ENCODE data around the gene ADAM19.

Gene ADAM19

DNA sequence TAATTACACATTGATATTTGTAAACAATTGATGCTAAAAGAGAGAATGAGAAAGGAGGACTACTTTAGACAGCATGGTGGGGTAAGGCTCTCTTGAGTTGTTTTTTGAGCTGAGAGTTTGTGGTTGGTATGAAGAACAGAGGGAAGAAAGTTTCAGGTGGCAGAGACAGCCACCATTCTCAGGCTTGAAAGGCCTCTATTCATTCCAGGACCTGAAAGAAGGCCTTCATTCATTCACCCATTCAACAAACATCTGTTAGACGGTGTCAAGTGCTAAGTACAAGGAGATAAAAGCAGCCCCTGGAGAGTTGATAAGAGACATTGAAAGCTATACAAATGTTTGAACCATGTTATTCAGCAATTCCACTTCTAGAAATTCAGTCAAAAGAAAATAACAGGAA is 21.7 kb upstream of the ADAM19 start:
- no peak overlapping the region for H3K4me3 ChIP-seq (ENCODE audit: low read depth, low read length)
- DNase-seq (ENCODE audit: low read depth), result no peak

- no peak for DNase-seq (ENCODE audit: low read depth)
- H3K4me3 ChIP-seq (ENCODE audit: low read depth, low read length), result no peak overlapping the region
Measured at GRCh38 chr5:157596487-157596886, 20.9 kb upstream of the ADAM19 start.

- DNase-seq (ENCODE audit: low read depth), result no peak
- no peak overlapping the region for H3K4me3 ChIP-seq (ENCODE audit: low read depth, low read length)
Measured at GRCh38 chr5:157594675-157595459, 19.3 kb upstream of the ADAM19 start.

- DNase-seq (ENCODE audit: low read depth), result peak; percentile 18
- H3K4me3 ChIP-seq (ENCODE audit: low read depth, low read length), result no peak overlapping the region
Measured at GRCh38 chr5:157594257-157594656, 18.7 kb upstream of the ADAM19 start.

DNA sequence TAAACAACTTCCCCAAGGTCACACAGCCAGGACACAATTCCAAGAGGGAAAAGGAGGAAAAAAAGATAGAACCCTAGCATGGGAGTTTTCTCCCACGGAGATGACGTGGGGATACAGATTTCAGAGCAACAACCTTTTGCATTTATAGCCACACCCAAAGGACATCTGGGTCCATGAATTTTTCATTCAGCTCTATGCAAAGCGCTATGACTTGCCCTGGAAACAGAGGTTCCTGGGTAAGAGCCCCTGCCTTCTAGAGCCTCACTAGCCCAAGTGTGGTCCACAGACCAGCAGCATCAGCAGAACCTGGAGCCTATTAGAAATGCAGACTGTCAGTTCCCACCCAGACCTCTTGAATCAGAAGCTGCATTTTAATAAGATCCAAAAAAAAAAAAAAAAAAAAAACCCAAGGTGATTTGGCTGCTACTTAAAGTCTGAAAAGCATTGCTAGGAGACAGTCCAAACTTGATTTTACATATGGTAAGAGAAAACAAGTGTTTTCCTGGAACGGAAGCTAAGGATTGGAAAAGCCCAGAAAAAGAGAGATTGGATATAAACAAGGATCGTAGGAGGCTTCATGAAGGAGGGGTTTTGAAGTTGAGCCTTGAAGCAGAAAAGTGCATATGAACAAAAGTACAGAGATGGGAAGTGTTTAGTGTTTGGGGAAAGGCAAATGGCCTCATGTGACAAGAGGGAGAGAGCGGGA is 17.6 kb upstream of the ADAM19 start:
- H3K4me3 ChIP-seq (ENCODE audit: low read depth, low read length), result no peak overlapping the region
- DNase-seq (ENCODE audit: low read depth), result no peak

GRCh38 chr5:157592594-157592993 is 17.0 kb upstream of the ADAM19 start:
- no peak overlapping the region for H3K4me3 ChIP-seq (ENCODE audit: low read depth, low read length)
- DNase-seq (ENCODE audit: low read depth), result no peak

DNA sequence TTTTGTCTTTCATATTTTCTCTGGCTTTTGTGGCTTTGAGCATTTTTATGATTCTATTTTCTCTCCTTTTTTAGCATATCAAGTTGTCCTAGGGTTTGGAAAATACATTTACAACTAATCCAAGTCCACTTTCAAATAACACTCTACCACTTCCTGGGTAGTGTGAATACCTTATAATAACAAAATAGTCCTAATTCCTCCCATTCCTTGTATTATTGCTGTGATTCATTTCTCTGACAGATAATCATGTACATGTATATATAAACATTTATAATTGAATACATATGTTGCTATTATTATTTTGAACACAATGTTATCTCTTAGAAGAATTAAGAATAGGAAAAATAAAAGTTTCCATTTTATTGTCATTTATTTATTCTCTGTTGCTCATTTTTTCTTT is 14.9 kb upstream of the ADAM19 start:
- DNase-seq (ENCODE audit: low read depth), result no peak
- no peak overlapping the region for H3K4me3 ChIP-seq (ENCODE audit: low read depth, low read length)

DNA sequence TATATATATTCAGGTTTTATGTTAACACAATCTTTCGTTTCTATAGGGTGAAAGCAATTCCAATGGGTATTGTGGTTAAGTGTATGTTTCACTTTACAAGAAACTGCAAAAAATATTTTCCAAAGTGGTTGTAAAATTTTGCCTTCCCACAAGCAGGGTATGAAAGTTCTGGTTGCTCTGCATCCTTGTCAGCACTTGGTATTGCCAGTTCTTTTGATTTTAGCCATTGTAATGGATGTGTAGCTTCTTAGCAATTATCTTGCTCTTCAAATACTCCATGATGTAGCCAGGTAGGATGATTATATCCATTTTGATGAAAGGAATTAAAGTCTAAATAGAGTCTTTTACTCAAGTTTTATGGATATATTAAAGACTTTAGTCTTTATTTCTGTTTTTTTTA is 9.1 kb upstream of the ADAM19 start:
- no peak overlapping the region for H3K4me3 ChIP-seq (ENCODE audit: low read depth, low read length)
- no peak for DNase-seq (ENCODE audit: low read depth)

DNA sequence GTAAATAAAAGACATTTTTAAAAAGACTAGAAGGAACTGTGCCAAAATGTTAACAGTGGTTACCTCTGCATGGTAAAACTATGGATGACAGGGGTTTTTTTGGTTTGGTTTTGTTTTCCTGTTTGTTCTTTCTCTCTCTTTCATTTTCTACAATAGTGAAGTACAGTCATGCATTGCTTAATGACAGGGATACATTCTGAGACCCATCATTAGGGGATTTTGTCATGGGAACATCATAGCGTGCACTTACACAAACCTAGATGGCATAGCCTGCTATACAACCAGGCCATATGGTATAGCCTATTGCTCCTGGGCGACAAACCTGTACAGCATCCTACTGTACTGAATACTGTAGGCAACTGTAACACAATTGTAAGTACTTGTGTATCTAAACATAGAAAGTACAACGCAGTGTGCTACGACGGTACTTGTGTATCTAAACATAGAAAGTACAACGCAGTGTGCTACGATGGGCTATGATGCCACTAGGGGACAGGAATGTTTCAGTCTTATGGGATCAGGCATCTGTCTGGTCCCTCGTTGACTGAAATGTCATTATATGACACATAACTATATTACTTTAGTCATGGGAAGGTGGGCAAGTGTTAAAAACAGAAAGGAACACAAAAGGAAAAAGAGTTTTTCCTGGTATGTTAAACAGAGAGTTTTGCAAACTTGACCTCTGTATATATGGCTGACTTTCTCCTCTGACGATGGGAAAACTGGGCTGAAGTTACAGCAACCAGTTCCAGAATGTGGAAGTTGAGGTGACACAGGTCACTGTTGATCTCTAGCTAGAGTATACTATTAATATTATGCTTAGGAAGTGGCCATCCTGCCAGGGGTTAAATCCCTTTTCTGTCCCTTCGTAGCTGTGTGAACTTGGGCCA is 7.4 kb upstream of the ADAM19 start:
- no peak for DNase-seq (ENCODE audit: low read depth)
- H3K4me3 ChIP-seq (ENCODE audit: low read depth, low read length), result no peak overlapping the region

GRCh38 chr5:157581901-157582300 is 6.3 kb upstream of the ADAM19 start:
- H3K4me3 ChIP-seq (ENCODE audit: low read depth, low read length), result no peak overlapping the region

GRCh38 chr5:157578079-157578780 is 2.7 kb upstream of the ADAM19 start:
- DNase-seq (ENCODE audit: low read depth), result no peak
- no peak overlapping the region for H3K4me3 ChIP-seq (ENCODE audit: low read depth, low read length)

More at GRCh38 chr5:157581901-157582300, 6.3 kb upstream of the ADAM19 start:
- no peak for DNase-seq (ENCODE audit: low read depth)

GRCh38 chr5:157576678-157577077 is 1.1 kb upstream of the ADAM19 start:
- H3K4me3 ChIP-seq (ENCODE audit: low read depth, low read length), result no peak overlapping the region
- DNase-seq (ENCODE audit: low read depth), result no peak

GRCh38 chr5:157574456-157575380 is 857 bp downstream of the ADAM19 start:
- no peak for DNase-seq (ENCODE audit: low read depth)
- peak overlapping the region; percentile 78 for H3K4me3 ChIP-seq (ENCODE audit: low read depth, low read length)

GRCh38 chr5:157571357-157571827 is 4.2 kb downstream of the ADAM19 start:
- DNase-seq (ENCODE audit: low read depth), result no peak
- no peak overlapping the region for H3K4me3 ChIP-seq (ENCODE audit: low read depth, low read length)

GRCh38 chr5:157570531-157571200 is 4.9 kb downstream of the ADAM19 start:
- no peak overlapping the region for H3K4me3 ChIP-seq (ENCODE audit: low read depth, low read length)
- DNase-seq (ENCODE audit: low read depth), result no peak

GRCh38 chr5:157568720-157569119 is 6.9 kb downstream of the ADAM19 start:
- no peak for DNase-seq (ENCODE audit: low read depth)

DNA sequence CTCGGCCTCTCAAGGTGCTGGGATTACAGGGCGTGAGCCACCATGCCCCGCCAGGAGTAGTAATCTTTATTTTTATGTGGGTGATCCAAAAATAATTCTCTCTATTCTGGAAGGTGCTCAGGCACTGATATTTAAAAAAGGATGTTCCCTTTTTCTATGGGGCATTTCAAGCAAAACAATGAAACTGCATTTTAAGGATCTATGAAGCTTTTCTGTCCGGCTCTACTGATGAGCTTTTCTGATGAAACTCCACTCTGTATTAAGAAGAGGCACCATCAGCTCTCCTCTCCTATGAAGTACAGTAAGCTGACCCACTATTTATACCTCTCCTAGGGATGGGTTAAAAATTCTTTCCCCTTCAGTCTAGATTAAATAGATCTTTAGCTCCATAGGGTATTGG is 7.4 kb downstream of the ADAM19 start:
- DNase-seq (ENCODE audit: low read depth), result no peak
- H3K4me3 ChIP-seq (ENCODE audit: low read depth, low read length), result no peak overlapping the region

More at GRCh38 chr5:157568720-157569119, 6.9 kb downstream of the ADAM19 start:
- no peak overlapping the region for H3K4me3 ChIP-seq (ENCODE audit: low read depth, low read length)

Data from skeletal muscle cell (primary cell).